ENCODE results near the gene VRK3.

DNA sequence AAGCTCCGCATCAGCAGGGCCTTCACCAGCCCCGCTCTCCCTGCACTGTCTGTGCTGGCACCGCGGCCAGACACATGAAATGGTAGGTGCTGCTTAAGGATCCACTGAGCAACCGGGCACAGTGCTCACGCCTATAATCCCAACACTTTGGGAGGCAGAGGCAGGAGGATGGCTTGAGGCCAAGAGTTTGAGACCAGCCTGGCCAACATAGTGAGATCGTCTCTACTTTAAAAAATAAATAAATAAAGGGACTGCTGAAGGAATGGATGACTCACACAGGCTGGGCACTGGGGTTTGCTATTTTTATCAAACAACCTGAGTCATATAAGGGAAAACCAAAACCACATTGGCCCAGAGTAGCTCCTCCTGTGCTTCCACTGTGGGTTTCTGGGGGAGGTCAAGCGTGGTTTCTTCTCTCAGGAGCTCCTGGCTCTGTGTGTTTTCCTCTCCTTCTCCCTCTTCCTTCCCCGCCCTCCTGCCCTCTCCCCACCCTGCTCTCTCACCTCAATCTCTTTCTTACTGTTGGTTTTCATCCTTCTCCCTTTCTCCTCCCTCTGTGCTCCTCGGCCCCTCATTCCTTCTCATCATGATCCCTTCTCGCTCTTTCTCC is 21.3 kb downstream of the VRK3 start:
- TF ChIP-seq TAF1 (conservative IDR thresholded peaks at IDR 0.05) (no peak), HNF4A (conservative IDR thresholded peaks at IDR 0.05) (no peak), RXRA (IDR thresholded peaks at IDR 0.05) (no peak), JUND (IDR thresholded peaks at IDR 0.05) (no peak), HNF4G (IDR thresholded peaks at IDR 0.05) (no peak), NR2F2 (IDR thresholded peaks at IDR 0.05) (no peak), EGR1 (IDR thresholded peaks at IDR 0.05; ENCODE audit: low read depth in 2 of 2) (no peak), GABPA (IDR thresholded peaks at IDR 0.05 in 1 of 2, conservative IDR thresholded peaks at IDR 0.05 in 1 of 2) (no peak), YY1 (IDR thresholded peaks at IDR 0.05) (no peak), FOXA1 (IDR thresholded peaks at IDR 0.05) (no peak), SP1 (IDR thresholded peaks at IDR 0.05) (no peak)
- TF ChIP-seq, protein P1, sequence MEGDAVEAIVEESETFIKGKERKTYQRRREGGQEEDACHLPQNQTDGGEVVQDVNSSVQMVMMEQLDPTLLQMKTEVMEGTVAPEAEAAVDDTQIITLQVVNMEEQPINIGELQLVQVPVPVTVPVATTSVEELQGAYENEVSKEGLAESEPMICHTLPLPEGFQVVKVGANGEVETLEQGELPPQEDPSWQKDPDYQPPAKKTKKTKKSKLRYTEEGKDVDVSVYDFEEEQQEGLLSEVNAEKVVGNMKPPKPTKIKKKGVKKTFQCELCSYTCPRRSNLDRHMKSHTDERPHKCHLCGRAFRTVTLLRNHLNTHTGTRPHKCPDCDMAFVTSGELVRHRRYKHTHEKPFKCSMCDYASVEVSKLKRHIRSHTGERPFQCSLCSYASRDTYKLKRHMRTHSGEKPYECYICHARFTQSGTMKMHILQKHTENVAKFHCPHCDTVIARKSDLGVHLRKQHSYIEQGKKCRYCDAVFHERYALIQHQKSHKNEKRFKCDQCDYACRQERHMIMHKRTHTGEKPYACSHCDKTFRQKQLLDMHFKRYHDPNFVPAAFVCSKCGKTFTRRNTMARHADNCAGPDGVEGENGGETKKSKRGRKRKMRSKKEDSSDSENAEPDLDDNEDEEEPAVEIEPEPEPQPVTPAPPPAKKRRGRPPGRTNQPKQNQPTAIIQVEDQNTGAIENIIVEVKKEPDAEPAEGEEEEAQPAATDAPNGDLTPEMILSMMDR (IDR thresholded peaks at IDR 0.05; ENCODE audit: low read depth, low read length, missing input control), result no peak
- TF ChIP-seq, protein P2, sequence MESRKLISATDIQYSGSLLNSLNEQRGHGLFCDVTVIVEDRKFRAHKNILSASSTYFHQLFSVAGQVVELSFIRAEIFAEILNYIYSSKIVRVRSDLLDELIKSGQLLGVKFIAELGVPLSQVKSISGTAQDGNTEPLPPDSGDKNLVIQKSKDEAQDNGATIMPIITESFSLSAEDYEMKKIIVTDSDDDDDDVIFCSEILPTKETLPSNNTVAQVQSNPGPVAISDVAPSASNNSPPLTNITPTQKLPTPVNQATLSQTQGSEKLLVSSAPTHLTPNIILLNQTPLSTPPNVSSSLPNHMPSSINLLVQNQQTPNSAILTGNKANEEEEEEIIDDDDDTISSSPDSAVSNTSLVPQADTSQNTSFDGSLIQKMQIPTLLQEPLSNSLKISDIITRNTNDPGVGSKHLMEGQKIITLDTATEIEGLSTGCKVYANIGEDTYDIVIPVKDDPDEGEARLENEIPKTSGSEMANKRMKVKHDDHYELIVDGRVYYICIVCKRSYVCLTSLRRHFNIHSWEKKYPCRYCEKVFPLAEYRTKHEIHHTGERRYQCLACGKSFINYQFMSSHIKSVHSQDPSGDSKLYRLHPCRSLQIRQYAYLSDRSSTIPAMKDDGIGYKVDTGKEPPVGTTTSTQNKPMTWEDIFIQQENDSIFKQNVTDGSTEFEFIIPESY (IDR thresholded peaks at IDR 0.05), result no peak
- TF ChIP-seq, protein P3, sequence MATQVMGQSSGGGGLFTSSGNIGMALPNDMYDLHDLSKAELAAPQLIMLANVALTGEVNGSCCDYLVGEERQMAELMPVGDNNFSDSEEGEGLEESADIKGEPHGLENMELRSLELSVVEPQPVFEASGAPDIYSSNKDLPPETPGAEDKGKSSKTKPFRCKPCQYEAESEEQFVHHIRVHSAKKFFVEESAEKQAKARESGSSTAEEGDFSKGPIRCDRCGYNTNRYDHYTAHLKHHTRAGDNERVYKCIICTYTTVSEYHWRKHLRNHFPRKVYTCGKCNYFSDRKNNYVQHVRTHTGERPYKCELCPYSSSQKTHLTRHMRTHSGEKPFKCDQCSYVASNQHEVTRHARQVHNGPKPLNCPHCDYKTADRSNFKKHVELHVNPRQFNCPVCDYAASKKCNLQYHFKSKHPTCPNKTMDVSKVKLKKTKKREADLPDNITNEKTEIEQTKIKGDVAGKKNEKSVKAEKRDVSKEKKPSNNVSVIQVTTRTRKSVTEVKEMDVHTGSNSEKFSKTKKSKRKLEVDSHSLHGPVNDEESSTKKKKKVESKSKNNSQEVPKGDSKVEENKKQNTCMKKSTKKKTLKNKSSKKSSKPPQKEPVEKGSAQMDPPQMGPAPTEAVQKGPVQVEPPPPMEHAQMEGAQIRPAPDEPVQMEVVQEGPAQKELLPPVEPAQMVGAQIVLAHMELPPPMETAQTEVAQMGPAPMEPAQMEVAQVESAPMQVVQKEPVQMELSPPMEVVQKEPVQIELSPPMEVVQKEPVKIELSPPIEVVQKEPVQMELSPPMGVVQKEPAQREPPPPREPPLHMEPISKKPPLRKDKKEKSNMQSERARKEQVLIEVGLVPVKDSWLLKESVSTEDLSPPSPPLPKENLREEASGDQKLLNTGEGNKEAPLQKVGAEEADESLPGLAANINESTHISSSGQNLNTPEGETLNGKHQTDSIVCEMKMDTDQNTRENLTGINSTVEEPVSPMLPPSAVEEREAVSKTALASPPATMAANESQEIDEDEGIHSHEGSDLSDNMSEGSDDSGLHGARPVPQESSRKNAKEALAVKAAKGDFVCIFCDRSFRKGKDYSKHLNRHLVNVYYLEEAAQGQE (IDR thresholded peaks at IDR 0.05), result no peak

Data from liver (tissue), 3 donors.